GM18907 (cell line): ENCODE results near the gene KCNQ2.

Experiments
- ATAC-seq: cut with Tn5 transposase; IDR thresholded peaks from one replicate; pipeline ENCODE4 v1.9.1; 2021; ENCODE audit warnings: mild to moderate bottlenecking, moderate library complexity; ENCODE audit not compliant: unreplicated experiment

KCNQ2 gene

GRCh38 chr20:63372971-63373885 is 99.2 kb downstream of the KCNQ2 start:
- ATAC-seq: no peak

GRCh38 chr20:63371291-63371865 is 101.1 kb downstream of the KCNQ2 start:
- no peak for ATAC-seq

GRCh38 chr20:63370618-63371187 is 101.8 kb downstream of the KCNQ2 start:
- no peak for ATAC-seq

- ATAC-seq: no peak
These were observed 102.5 kb downstream of the KCNQ2 start for GRCh38 chr20:63369724-63370617.

GRCh38 chr20:63369024-63369530 is 103.4 kb downstream of the KCNQ2 start:
- no peak for ATAC-seq

- no peak for ATAC-seq
These were observed 104.3 kb downstream of the KCNQ2 start for GRCh38 chr20:63368151-63368550.

- no peak for ATAC-seq
These were observed 104.9 kb downstream of the KCNQ2 start for GRCh38 chr20:63367446-63368055.

GRCh38 chr20:63366390-63367365 is 105.8 kb downstream of the KCNQ2 start:
- ATAC-seq: no peak

GRCh38 chr20:63365601-63366389 is 106.7 kb downstream of the KCNQ2 start:
- ATAC-seq: no peak

- no peak for ATAC-seq
These were observed 107.5 kb downstream of the KCNQ2 start for GRCh38 chr20:63364801-63365585.

- ATAC-seq: no peak
These were observed 108.4 kb downstream of the KCNQ2 start for GRCh38 chr20:63363981-63364561.

- no peak for ATAC-seq
These were observed 109.2 kb downstream of the KCNQ2 start for GRCh38 chr20:63363013-63363957.

- no peak for ATAC-seq
These were observed 109.9 kb downstream of the KCNQ2 start for GRCh38 chr20:63362436-63363009.

GRCh38 chr20:63361519-63362435 is 110.7 kb downstream of the KCNQ2 start:
- no peak for ATAC-seq
